ENCODE results near the gene PLEKHG4B. TPM values are rescaled to one million over a fixed set of nuclear protein-coding genes. Genes with fewer than 3 reads are reported as not detected.

Gene PLEKHG4B
- polyA plus RNA-seq, 1 donor (not counting 4 experiments of a cell fraction or from before 2014, with no cell fraction given) = not detected

DNA sequence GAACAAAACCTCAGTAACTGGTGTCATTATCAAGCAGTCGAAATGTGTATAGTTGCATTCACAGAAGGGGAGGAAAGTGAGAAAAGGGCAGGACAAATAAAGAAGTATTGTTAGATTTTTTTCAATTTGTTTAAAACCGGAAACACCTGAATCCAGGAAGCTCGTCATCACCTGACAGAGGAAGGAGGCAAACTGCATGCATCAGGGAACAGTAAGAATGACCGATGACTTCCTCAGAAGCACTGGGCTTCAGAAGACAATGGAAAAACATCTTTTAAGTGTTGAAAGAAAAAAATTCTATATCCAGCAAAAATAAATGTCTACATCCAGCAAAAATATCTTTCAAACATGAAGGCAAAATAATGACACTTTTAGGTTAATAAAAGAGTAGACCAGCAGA, 29.5 kb downstream of the PLEKHG4B start:
- no peak overlapping the region for H3K4me3 ChIP-seq (ENCODE audit: control insufficient read depth in 2 of 3, extremely low read depth in 1 of 3, insufficient read depth in 2 of 3, low read depth in 1 of 3, low read length in 3 of 3)
- no peaks in the 10 kb centered on the region for H3K9me1 ChIP-seq (ENCODE audit: control insufficient read depth, extremely low read depth, insufficient read depth, low read length)
- dilution Hi-C loops (cut with MboI; ENCODE audit: extremely low pct_ligation_motif_present, low sequenced_read_pairs) = no loop called here
- H3K27ac ChIP-seq (ENCODE audit: control insufficient read depth, insufficient read depth, low read length) = no peak overlapping the region
- H3K27me3 ChIP-seq (ENCODE audit: control insufficient read depth, extremely low read depth, insufficient read depth, low read length) = no peaks in the 10 kb centered on the region
- TF ChIP-seq, protein P1, sequence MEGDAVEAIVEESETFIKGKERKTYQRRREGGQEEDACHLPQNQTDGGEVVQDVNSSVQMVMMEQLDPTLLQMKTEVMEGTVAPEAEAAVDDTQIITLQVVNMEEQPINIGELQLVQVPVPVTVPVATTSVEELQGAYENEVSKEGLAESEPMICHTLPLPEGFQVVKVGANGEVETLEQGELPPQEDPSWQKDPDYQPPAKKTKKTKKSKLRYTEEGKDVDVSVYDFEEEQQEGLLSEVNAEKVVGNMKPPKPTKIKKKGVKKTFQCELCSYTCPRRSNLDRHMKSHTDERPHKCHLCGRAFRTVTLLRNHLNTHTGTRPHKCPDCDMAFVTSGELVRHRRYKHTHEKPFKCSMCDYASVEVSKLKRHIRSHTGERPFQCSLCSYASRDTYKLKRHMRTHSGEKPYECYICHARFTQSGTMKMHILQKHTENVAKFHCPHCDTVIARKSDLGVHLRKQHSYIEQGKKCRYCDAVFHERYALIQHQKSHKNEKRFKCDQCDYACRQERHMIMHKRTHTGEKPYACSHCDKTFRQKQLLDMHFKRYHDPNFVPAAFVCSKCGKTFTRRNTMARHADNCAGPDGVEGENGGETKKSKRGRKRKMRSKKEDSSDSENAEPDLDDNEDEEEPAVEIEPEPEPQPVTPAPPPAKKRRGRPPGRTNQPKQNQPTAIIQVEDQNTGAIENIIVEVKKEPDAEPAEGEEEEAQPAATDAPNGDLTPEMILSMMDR (optimal IDR thresholded peaks at IDR 0.05 in 1 of 3, IDR thresholded peaks at IDR 0.05 in 1 of 3, conservative IDR thresholded peaks at IDR 0.05 in 1 of 3; ENCODE audit: extremely low read depth in 1 of 3, insufficient read depth in 2 of 3, low read length in 3 of 3) = no peak
- no peak for TF ChIP-seq EZH2 (IDR thresholded peaks at IDR 0.05; ENCODE audit: low read length)
- FAIRE-seq (no peak), DNase-seq (ENCODE audit: low read depth, low spot score) (no peak)
- no peak overlapping the region for H3K4me2 ChIP-seq (ENCODE audit: control insufficient read depth, extremely low read depth, insufficient read depth, low read depth, low read length)
- H3K9me3 ChIP-seq (ENCODE audit: control insufficient read depth, low read depth, low read length) = no peaks in the 10 kb centered on the region
- H3K9ac ChIP-seq (ENCODE audit: control insufficient read depth, extremely low read depth, insufficient read depth, low read length) = no peak overlapping the region
- no peaks in the 10 kb centered on the region for H4K20me1 ChIP-seq (ENCODE audit: control insufficient read depth, extremely low read depth, insufficient read depth, low read length)
- no peaks in the 10 kb centered on the region for H3K4me1 ChIP-seq (ENCODE audit: control insufficient read depth, extremely low read depth, insufficient read depth, low read length)
- no peaks in the 10 kb centered on the region for H3K36me3 ChIP-seq (ENCODE audit: control insufficient read depth in 2 of 2, extremely low read depth in 1 of 2, insufficient read depth in 2 of 2, low read length in 2 of 2)
- H3K79me2 ChIP-seq (ENCODE audit: control insufficient read depth, insufficient read depth, low read length) = no peaks in the 10 kb centered on the region
- H2AFZ ChIP-seq (ENCODE audit: control insufficient read depth, low read length) = no peak overlapping the region

DNA sequence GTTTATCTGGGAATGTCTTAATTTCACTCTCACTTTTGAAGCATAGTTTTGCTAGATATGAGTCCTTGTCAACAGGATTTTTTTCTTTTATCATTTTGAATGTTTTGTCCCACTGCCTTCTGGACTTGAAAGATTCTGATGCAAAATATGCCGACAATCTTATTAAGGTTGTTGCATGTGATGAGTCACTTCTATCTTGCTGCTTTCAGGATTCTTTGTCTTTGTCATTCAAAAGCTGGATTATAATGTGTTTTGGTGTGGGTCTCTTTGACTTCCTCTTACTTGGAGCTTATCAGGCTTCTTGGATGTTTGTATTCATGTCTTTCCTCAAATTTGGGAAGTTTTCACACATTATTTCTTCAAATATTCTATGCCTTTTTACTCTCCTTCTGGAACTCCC, 33.8 kb downstream of the PLEKHG4B start:
- Histone ChIP-seq H3K9ac (ENCODE audit: control insufficient read depth, extremely low read depth, insufficient read depth, low read length) (no peak overlapping the region), H3K9me3 (ENCODE audit: control insufficient read depth, low read depth, low read length) (no peaks in the 10 kb centered on the region), H3K4me3 (ENCODE audit: control insufficient read depth in 2 of 3, extremely low read depth in 1 of 3, insufficient read depth in 2 of 3, low read depth in 1 of 3, low read length in 3 of 3) (no peak overlapping the region), H3K9me1 (ENCODE audit: control insufficient read depth, extremely low read depth, insufficient read depth, low read length) (no peaks in the 10 kb centered on the region), H3K4me2 (ENCODE audit: control insufficient read depth, extremely low read depth, insufficient read depth, low read depth, low read length) (no peak overlapping the region), H3K36me3 (ENCODE audit: control insufficient read depth in 2 of 2, extremely low read depth in 1 of 2, insufficient read depth in 2 of 2, low read length in 2 of 2) (no peaks in the 10 kb centered on the region), H3K4me1 (ENCODE audit: control insufficient read depth, extremely low read depth, insufficient read depth, low read length) (no peaks in the 10 kb centered on the region), H3K27me3 (ENCODE audit: control insufficient read depth, extremely low read depth, insufficient read depth, low read length) (no peaks in the 10 kb centered on the region), H3K79me2 (ENCODE audit: control insufficient read depth, insufficient read depth, low read length) (no peaks in the 10 kb centered on the region), H3K27ac (ENCODE audit: control insufficient read depth, insufficient read depth, low read length) (no peak overlapping the region), H4K20me1 (ENCODE audit: control insufficient read depth, extremely low read depth, insufficient read depth, low read length) (no peaks in the 10 kb centered on the region), H2AFZ (ENCODE audit: control insufficient read depth, low read length) (no peak overlapping the region)
- dilution Hi-C loops (cut with MboI; ENCODE audit: extremely low pct_ligation_motif_present, low sequenced_read_pairs) = no loop called here
- DNase-seq (ENCODE audit: low read depth, low spot score) (no peak), FAIRE-seq (no peak)
- TF ChIP-seq, protein P1 (optimal IDR thresholded peaks at IDR 0.05 in 1 of 3, IDR thresholded peaks at IDR 0.05 in 1 of 3, conservative IDR thresholded peaks at IDR 0.05 in 1 of 3; ENCODE audit: extremely low read depth in 1 of 3, insufficient read depth in 2 of 3, low read length in 3 of 3) = no peak
- TF ChIP-seq EZH2 (IDR thresholded peaks at IDR 0.05; ENCODE audit: low read length) = no peak

All from keratinocyte (primary cell).